ENCODE results near the gene CHRND.

The CHRND gene

DNA sequence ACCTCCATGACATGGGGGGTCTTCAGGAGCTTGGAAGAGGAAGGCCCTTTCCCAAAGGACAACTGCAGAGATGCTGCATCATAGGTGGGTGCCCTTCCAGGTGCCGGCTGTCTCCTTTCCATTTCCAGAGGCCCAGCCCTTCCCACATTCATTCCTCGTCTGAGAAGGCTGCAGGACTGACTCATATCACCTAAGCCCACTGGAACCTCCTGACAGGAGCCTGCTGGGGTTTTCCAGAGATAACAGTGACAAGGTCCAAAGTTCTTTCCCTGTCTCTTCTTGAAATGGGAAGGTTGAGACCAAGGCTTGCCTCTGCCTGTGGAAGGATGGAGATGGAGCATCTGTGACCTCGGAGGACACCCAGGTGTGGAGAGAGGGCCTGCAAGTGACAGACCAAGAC lies 9.4 kb upstream of the CHRND start:
- no peak overlapping the region for H3K4me3 ChIP-seq (ENCODE audit: low read depth, low read length)
- TF ChIP-seq, protein P1, sequence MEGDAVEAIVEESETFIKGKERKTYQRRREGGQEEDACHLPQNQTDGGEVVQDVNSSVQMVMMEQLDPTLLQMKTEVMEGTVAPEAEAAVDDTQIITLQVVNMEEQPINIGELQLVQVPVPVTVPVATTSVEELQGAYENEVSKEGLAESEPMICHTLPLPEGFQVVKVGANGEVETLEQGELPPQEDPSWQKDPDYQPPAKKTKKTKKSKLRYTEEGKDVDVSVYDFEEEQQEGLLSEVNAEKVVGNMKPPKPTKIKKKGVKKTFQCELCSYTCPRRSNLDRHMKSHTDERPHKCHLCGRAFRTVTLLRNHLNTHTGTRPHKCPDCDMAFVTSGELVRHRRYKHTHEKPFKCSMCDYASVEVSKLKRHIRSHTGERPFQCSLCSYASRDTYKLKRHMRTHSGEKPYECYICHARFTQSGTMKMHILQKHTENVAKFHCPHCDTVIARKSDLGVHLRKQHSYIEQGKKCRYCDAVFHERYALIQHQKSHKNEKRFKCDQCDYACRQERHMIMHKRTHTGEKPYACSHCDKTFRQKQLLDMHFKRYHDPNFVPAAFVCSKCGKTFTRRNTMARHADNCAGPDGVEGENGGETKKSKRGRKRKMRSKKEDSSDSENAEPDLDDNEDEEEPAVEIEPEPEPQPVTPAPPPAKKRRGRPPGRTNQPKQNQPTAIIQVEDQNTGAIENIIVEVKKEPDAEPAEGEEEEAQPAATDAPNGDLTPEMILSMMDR (IDR thresholded peaks at IDR 0.05; ENCODE audit: low read depth, low read length, missing control alignments): no peak
- DNase-seq (ENCODE audit: low read depth): no peak

DNA sequence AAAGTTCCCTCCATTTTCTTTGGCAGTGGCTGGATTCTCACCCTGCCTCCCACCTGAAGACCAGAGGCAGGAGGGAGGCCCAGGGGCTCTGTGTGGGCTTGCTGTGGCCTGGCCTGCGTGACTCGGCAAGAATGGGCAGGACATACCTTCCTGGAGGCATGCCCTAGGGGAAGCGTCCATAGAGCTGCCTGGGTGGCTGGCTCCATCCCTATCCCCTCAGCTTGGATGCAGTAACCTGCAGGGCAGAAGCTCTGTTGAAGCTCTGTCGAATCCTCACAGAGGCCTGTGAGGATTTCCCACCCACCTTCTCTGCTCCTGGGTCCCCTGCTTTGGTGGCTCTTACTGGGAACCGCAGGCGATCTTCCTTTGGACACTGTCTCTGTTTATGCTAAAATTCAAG lies 7.1 kb upstream of the CHRND start:
- TF ChIP-seq, protein P1 (IDR thresholded peaks at IDR 0.05; ENCODE audit: low read depth, low read length, missing control alignments): no peak
- H3K4me3 ChIP-seq (ENCODE audit: low read depth, low read length): no peak overlapping the region
- no peak for DNase-seq (ENCODE audit: low read depth)

DNA sequence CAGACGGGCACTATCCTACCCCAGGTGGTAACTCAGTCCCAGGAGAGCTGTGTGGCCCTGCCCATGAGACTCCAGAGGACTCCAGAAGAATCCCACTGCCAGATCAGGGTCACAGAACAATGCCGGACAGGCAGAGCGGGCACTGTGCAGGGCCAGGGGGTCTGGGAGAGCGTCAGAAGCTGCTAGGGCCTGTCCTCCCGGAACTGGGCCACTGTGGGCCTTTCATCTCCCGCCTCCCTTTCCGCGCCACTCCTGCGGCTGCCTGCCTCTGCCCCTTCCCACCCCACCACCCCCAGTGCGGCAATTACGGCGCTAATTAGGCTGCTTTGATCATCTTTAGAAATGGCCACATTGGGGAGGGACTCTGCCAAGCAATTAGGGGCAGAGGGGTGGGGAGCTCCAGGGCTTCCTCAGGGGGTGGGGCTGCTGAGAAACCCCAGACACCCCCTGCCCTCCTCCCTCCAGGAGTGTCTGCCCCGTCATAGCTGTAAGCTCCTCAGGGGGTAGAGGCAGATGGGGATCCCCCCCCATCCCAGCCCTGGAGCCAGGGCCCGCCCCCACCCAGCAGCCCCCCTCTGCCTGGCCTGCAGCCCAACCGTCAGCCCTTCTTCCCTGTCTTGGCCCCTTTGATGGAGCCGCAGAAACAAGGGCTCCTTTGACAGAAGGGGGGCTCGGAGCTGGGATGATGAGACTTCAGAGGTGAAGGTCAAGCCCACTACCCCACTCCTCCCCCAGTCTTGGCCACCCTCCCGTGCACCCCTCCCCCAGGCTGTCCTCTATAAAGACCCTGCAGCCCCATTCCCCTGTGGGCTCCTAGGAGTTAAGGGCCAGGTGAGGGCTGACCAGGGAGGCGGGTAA lies 6.2 kb upstream of the CHRND start, which contains the start of gene PRSS56:
TSS of gene PRSS56 (plus strand) at position 808 of the 858 bp plus-strand sequence. CDS start 211 bp downstream, outside the sequence.
- no peak within 1 kb of the TSS for H3K4me3 ChIP-seq (ENCODE audit: low read depth, low read length)
- TF ChIP-seq, protein P1 (IDR thresholded peaks at IDR 0.05; ENCODE audit: low read depth, low read length, missing control alignments): no peak
- DNase-seq (ENCODE audit: low read depth): no peak

DNA sequence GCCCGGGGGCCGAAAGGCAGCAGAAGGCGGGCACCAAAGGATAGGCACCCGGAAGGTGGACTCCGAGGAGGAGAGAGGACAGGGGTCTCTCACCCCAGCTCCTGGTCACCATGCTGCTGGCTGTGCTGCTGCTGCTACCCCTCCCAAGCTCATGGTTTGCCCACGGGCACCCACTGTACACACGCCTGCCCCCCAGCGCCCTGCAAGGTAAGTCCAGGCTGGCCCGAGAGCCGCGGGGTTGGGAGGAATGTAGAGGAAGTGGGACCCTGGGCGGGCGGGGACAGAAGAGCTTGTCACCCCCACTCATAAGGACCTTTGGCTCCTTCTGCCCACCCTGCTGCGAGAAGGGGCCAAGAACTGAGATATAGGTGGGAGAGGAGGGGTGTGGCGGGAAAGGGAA lies 5.5 kb upstream of the CHRND start:
- no peak for DNase-seq (ENCODE audit: low read depth)
- TF ChIP-seq, protein P1 (IDR thresholded peaks at IDR 0.05; ENCODE audit: low read depth, low read length, missing control alignments): no peak
- no peak overlapping the region for H3K4me3 ChIP-seq (ENCODE audit: low read depth, low read length)

DNA sequence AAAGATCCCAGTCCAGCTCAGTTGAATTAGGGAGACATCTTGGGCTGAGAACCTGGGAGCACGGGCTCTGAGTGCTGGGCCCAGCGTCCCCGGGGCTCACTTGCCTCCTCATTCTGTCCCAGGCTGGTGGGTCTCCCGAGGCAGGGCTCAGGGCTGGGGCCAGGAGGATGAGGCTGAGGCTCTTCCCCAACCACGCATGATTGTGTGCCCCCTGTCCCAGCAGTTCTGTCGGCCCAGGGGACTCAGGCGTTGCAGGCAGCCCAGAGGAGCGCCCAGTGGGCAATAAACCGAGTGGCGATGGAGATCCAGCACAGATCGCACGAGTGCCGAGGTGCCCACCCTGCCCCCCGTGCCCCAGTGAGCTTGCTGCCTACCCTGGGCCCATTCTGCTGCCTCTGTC lies 4.9 kb upstream of the CHRND start:
- TF ChIP-seq, protein P1 (IDR thresholded peaks at IDR 0.05; ENCODE audit: low read depth, low read length, missing control alignments): no peak
- no peak for DNase-seq (ENCODE audit: low read depth)
- H3K4me3 ChIP-seq (ENCODE audit: low read depth, low read length): no peak overlapping the region

DNA sequence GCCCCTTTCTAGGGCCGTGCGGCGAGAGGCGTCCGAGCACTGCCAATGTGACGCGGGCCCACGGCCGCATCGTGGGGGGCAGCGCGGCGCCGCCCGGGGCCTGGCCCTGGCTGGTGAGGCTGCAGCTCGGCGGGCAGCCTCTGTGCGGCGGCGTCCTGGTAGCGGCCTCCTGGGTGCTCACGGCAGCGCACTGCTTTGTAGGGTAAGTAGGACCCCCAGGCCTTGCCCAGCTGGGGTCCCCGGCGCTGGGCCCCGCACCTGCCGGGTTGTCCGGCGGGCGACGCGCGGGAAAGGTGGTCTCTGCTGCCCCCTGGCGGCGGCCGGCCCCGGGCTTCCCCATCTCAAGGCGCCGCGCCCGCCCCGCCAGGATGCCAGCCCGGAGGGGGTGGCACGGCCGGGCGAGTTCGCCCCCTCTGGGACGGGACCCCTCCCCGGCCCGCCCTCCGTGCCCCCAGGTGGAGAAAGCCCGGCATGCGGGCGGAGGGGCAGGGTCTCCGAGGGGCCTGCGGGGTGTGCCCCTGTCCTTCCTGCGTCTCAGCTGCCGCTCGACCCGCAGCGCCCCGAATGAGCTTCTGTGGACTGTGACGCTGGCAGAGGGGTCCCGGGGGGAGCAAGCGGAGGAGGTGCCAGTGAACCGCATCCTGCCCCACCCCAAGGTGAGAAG lies 3.9 kb upstream of the CHRND start:
- TF ChIP-seq, protein P1 (IDR thresholded peaks at IDR 0.05; ENCODE audit: low read depth, low read length, missing control alignments): peak; percentile 65
- no peak for DNase-seq (ENCODE audit: low read depth)
- no peak overlapping the region for H3K4me3 ChIP-seq (ENCODE audit: low read depth, low read length)

Data from GM12864 (cell line).